ENCODE data around the gene KIRREL1. TPM values are rescaled to one million over a fixed set of nuclear protein-coding genes. Genes with fewer than 3 reads are reported as not detected.

Gene KIRREL1
- total RNA-seq, 1 experiment from 2014 or later = 30.7 TPM

GRCh38 chr1:158147401-158147800, 154.0 kb downstream of the KIRREL1 start:
- no peak for DNase-seq
- Histone ChIP-seq H3F3A (ENCODE audit: insufficient read depth, low read depth) (no peaks in the 10 kb centered on the region), H2AFZ (no peak overlapping the region), H3K4me3 (no peak overlapping the region), H3K9me2 (ENCODE audit: insufficient read depth) (no peaks in the 10 kb centered on the region), H3K4me2 (no peak overlapping the region), H4K20me1 (ENCODE audit: insufficient read depth) (no peaks in the 10 kb centered on the region), H3K27ac (no peak overlapping the region), H3K9me3 (ENCODE audit: insufficient read depth, low read depth) (no peaks in the 10 kb centered on the region), H3K79me2 (ENCODE audit: low read depth) (no peaks in the 10 kb centered on the region), H3K36me3 (ENCODE audit: low read depth) (no peaks in the 10 kb centered on the region), H3K27me3 (ENCODE audit: insufficient read depth, low read depth) (peaks cover 54% of the 10 kb centered on the region), H3K4me1 (replicated peaks; ENCODE audit: insufficient read depth) (no peaks in the 10 kb centered on the region)
- ChIA-PET POLR2A (ENCODE audit: unreplicated experiment) (no interaction called here), CTCF (no interaction called here)
- no peak for TF ChIP-seq EZH2 (IDR thresholded peaks at IDR 0.05; ENCODE audit: low read depth)
- TF ChIP-seq CTCF (conservative IDR thresholded peaks at IDR 0.05) = no peak
- intact Hi-C loops (cut with micrococcal nuclease; ENCODE audit: unreplicated experiment) = no loop called here
- no TSS peak for BruUV-seq (replicated peaks)

- no peak for TF ChIP-seq EZH2 (IDR thresholded peaks at IDR 0.05; ENCODE audit: low read depth)
- no peak for TF ChIP-seq CTCF (conservative IDR thresholded peaks at IDR 0.05)
- no peak overlapping the region for H3K4me3 ChIP-seq
- no peaks in the 10 kb centered on the region for H3K79me2 ChIP-seq (ENCODE audit: low read depth)
- H3K27ac ChIP-seq = no peak overlapping the region
- H4K20me1 ChIP-seq (ENCODE audit: insufficient read depth) = no peaks in the 10 kb centered on the region
- H2AFZ ChIP-seq = no peak overlapping the region
- no peak overlapping the region for H3K4me2 ChIP-seq
- H3K9me3 ChIP-seq (ENCODE audit: insufficient read depth, low read depth) = no peaks in the 10 kb centered on the region
- ChIA-PET POLR2A (ENCODE audit: unreplicated experiment) (no interaction called here), CTCF (no interaction called here)
- H3K4me1 ChIP-seq (replicated peaks; ENCODE audit: insufficient read depth) = no peaks in the 10 kb centered on the region
- H3F3A ChIP-seq (ENCODE audit: insufficient read depth, low read depth) = no peaks in the 10 kb centered on the region
- intact Hi-C loops (cut with micrococcal nuclease; ENCODE audit: unreplicated experiment) = no loop called here
- no peaks in the 10 kb centered on the region for H3K36me3 ChIP-seq (ENCODE audit: low read depth)
- BruUV-seq (replicated peaks) = no TSS peak
- H3K9me2 ChIP-seq (ENCODE audit: insufficient read depth) = no peaks in the 10 kb centered on the region
- peaks cover 59% of the 10 kb centered on the region for H3K27me3 ChIP-seq (ENCODE audit: insufficient read depth, low read depth)
- no peak for DNase-seq
These were observed 154.4 kb downstream of the KIRREL1 start for GRCh38 chr1:158147869-158148268.

GRCh38 chr1:158148468-158148867, 155.0 kb downstream of the KIRREL1 start:
- H3K9me3 ChIP-seq (ENCODE audit: insufficient read depth, low read depth) = no peaks in the 10 kb centered on the region
- H3F3A ChIP-seq (ENCODE audit: insufficient read depth, low read depth) = no peaks in the 10 kb centered on the region
- ChIA-PET CTCF (no interaction called here), POLR2A (ENCODE audit: unreplicated experiment) (no interaction called here)
- H3K79me2 ChIP-seq (ENCODE audit: low read depth) = no peaks in the 10 kb centered on the region
- H3K9me2 ChIP-seq (ENCODE audit: insufficient read depth) = no peaks in the 10 kb centered on the region
- intact Hi-C loops (cut with micrococcal nuclease; ENCODE audit: unreplicated experiment) = no loop called here
- H4K20me1 ChIP-seq (ENCODE audit: insufficient read depth) = no peaks in the 10 kb centered on the region
- no peak overlapping the region for H3K4me3 ChIP-seq
- no peak for DNase-seq
- H3K4me1 ChIP-seq (replicated peaks; ENCODE audit: insufficient read depth) = no peaks in the 10 kb centered on the region
- no TSS peak for BruUV-seq (replicated peaks)
- H3K27me3 ChIP-seq (ENCODE audit: insufficient read depth, low read depth) = peaks cover 65% of the 10 kb centered on the region
- H3K4me2 ChIP-seq = no peak overlapping the region
- no peaks in the 10 kb centered on the region for H3K36me3 ChIP-seq (ENCODE audit: low read depth)
- H2AFZ ChIP-seq = no peak overlapping the region
- TF ChIP-seq CTCF (conservative IDR thresholded peaks at IDR 0.05) (no peak), EZH2 (IDR thresholded peaks at IDR 0.05; ENCODE audit: low read depth) (no peak)
- H3K27ac ChIP-seq = no peak overlapping the region

Data from PC-9 (cell line).